NOMO-1 treated with DMSO at 0.1 percent for 48 hours (cell line): ENCODE measurements around the gene FOXP1.

Experiments used
- DNase-seq: peaks from one replicate; lab custom pipeline; 2025; ENCODE audit not compliant: unreplicated experiment; lab: John Stamatoyannopoulos, UW

The FOXP1 gene

GRCh38 chr3:71511037-71511436 is 72.5 kb downstream of the FOXP1 start:
- DNase-seq = peak; percentile 37

GRCh38 chr3:71510510-71510909 is 73.0 kb downstream of the FOXP1 start:
- DNase-seq = no peak

- no peak for DNase-seq
These were observed 74.5 kb downstream of the FOXP1 start for GRCh38 chr3:71509066-71509465.

- DNase-seq = no peak
These were observed 77.7 kb downstream of the FOXP1 start for GRCh38 chr3:71505767-71506350.

GRCh38 chr3:71504250-71505036 is 79.1 kb downstream of the FOXP1 start:
- DNase-seq = peak; percentile 21

GRCh38 chr3:71503525-71504249 is 79.8 kb downstream of the FOXP1 start:
- DNase-seq = no peak

- DNase-seq = no peak
These were observed 81.4 kb downstream of the FOXP1 start for GRCh38 chr3:71502066-71502625.

- DNase-seq = no peak
These were observed 82.8 kb downstream of the FOXP1 start for GRCh38 chr3:71500696-71501095.

- no peak for DNase-seq
These were observed 84.2 kb downstream of the FOXP1 start for GRCh38 chr3:71499227-71499876.

- DNase-seq = no peak
These were observed 85.0 kb downstream of the FOXP1 start for GRCh38 chr3:71498543-71498942.

GRCh38 chr3:71497971-71498444 is 85.5 kb downstream of the FOXP1 start:
- no peak for DNase-seq

- DNase-seq = no peak
These were observed 86.1 kb downstream of the FOXP1 start for GRCh38 chr3:71497367-71497897.

- peak; percentile 66 for DNase-seq
These were observed 87.6 kb downstream of the FOXP1 start for GRCh38 chr3:71495708-71496472.

- peak; percentile 55 for DNase-seq
These were observed 89.3 kb downstream of the FOXP1 start for GRCh38 chr3:71494212-71494611.

GRCh38 chr3:71492974-71493771 is 90.4 kb downstream of the FOXP1 start:
- DNase-seq = no peak

- no peak for DNase-seq
These were observed 91.0 kb downstream of the FOXP1 start for GRCh38 chr3:71492566-71492965.

- no peak for DNase-seq
These were observed 92.3 kb downstream of the FOXP1 start for GRCh38 chr3:71491154-71491752.

GRCh38 chr3:71490692-71491091 is 92.8 kb downstream of the FOXP1 start:
- DNase-seq = no peak

GRCh38 chr3:71489315-71489761 is 94.2 kb downstream of the FOXP1 start:
- no peak for DNase-seq
